Measurements from ENCODE around the gene NUP153.
"Not testable (repeated sequence)": the region's sequence is repeated elsewhere in the genome, so short reads cannot be mapped to it uniquely, and the experiment has no call there.

Gene NUP153

GRCh38 chr6:17737704-17738252, 31.1 kb upstream of the NUP153 start:
- H3K79me2 ChIP-seq (ENCODE audit: control insufficient read depth, low read length): no peaks in the 10 kb centered on the region
- 0 out of 2 replicates have a peak, but pooled peaks cover 3% of the 10 kb centered on the region for H3K9me3 ChIP-seq (ENCODE audit: control insufficient read depth, insufficient read depth, low read length)
- no peaks in the 10 kb centered on the region for H3K4me1 ChIP-seq (ENCODE audit: control insufficient read depth, low read length)
- no peaks in the 10 kb centered on the region for H4K20me1 ChIP-seq (ENCODE audit: control insufficient read depth, insufficient read depth, low read depth, low read length)
- H3K27me3 ChIP-seq (ENCODE audit: control insufficient read depth, low read length): 0 out of 2 replicates have a peak, but pooled peaks cover 2% of the 10 kb centered on the region
- H3K9me2 ChIP-seq (replicated peaks; ENCODE audit: control insufficient read depth, low read length): no peaks in the 10 kb centered on the region
- H3K4me2 ChIP-seq (ENCODE audit: low read length): no peak overlapping the region
- no peaks in the 10 kb centered on the region for H3F3A ChIP-seq (ENCODE audit: control insufficient read depth, insufficient read depth)
- no peak overlapping the region for H3K27ac ChIP-seq (ENCODE audit: low read depth, low read length)
- no peaks in the 10 kb centered on the region for H3K36me3 ChIP-seq (ENCODE audit: control insufficient read depth, low read length)
- no peak overlapping the region for H3K4me3 ChIP-seq (ENCODE audit: low read length)
- TF ChIP-seq EZH2phosphoT487 (IDR thresholded peaks at IDR 0.05; ENCODE audit: borderline replicate concordance, low read length): no peak
- TF ChIP-seq, protein P1, sequence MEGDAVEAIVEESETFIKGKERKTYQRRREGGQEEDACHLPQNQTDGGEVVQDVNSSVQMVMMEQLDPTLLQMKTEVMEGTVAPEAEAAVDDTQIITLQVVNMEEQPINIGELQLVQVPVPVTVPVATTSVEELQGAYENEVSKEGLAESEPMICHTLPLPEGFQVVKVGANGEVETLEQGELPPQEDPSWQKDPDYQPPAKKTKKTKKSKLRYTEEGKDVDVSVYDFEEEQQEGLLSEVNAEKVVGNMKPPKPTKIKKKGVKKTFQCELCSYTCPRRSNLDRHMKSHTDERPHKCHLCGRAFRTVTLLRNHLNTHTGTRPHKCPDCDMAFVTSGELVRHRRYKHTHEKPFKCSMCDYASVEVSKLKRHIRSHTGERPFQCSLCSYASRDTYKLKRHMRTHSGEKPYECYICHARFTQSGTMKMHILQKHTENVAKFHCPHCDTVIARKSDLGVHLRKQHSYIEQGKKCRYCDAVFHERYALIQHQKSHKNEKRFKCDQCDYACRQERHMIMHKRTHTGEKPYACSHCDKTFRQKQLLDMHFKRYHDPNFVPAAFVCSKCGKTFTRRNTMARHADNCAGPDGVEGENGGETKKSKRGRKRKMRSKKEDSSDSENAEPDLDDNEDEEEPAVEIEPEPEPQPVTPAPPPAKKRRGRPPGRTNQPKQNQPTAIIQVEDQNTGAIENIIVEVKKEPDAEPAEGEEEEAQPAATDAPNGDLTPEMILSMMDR (IDR thresholded peaks at IDR 0.05; ENCODE audit: low read depth, low read length, poor library complexity, severe bottlenecking): no peak

DNA sequence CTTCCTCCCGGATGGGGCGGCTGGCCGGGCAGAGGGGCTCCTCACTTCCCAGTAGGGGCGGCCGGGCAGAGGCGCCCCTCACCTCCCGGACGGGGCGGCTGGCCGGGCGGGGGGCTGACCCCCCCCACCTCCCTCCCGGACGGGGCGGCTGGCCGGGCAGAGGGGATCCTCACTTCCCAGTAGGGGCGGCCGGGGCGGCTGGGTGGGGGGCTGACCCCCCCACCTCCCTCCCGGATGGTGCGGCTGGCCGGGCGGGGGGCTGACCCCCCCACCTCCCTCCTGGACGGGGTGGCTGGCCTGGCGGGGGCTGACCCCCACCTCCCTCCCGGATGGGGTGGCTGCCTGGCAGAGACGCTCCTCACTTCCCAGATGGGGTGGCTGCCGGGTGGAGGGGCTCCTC, 28.6 kb upstream of the NUP153 start:
- not testable (repeated sequence) for H4K20me1 ChIP-seq (ENCODE audit: control insufficient read depth, insufficient read depth, low read depth, low read length); H3K4me3 ChIP-seq (ENCODE audit: low read length); H3F3A ChIP-seq (ENCODE audit: control insufficient read depth, insufficient read depth); H3K4me2 ChIP-seq (ENCODE audit: low read length); H3K79me2 ChIP-seq (ENCODE audit: control insufficient read depth, low read length); H3K4me1 ChIP-seq (ENCODE audit: control insufficient read depth, low read length); H3K36me3 ChIP-seq (ENCODE audit: control insufficient read depth, low read length); H3K27me3 ChIP-seq (ENCODE audit: control insufficient read depth, low read length); H3K27ac ChIP-seq (ENCODE audit: low read depth, low read length); H3K9me2 ChIP-seq (replicated peaks; ENCODE audit: control insufficient read depth, low read length); H3K9me3 ChIP-seq (ENCODE audit: control insufficient read depth, insufficient read depth, low read length)

DNA sequence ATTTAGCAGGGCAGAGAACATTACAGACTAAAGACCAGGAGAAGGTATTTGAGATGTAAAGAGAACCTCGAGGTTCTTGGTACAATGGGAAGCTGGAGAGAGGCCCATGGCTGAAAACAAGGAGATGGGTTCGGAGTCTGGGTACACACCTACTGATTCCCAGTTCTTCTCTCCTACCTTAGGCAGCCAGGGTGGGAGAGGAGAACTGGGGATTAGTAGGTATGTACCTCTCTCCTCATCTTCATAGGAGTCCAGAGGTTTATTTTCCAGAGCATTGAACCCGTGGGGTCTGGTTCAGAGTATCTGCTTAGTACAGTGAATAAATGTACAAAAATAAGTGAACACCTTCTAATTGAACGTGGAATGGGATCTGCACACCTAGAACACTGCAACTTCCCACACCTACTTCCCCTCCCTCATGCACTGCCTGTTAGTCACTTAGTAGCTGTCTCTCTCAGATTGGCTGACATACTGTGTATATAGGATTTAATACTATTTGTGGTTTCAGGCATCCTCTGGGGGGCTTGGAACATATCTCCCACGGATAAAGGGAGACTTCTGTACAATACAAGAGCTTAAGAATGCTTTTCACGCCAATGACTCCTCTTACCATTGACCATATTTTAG, 23.5 kb upstream of the NUP153 start:
- Histone ChIP-seq H3K36me3 (ENCODE audit: control insufficient read depth, low read length) (no peaks in the 10 kb centered on the region), H3K79me2 (ENCODE audit: control insufficient read depth, low read length) (no peaks in the 10 kb centered on the region), H3K9me2 (replicated peaks; ENCODE audit: control insufficient read depth, low read length) (no peaks in the 10 kb centered on the region), H3K4me2 (ENCODE audit: low read length) (no peak overlapping the region), H4K20me1 (ENCODE audit: control insufficient read depth, insufficient read depth, low read depth, low read length) (no peaks in the 10 kb centered on the region), H3F3A (ENCODE audit: control insufficient read depth, insufficient read depth) (no peaks in the 10 kb centered on the region), H3K27ac (ENCODE audit: low read depth, low read length) (no peak overlapping the region), H3K9me3 (ENCODE audit: control insufficient read depth, insufficient read depth, low read length) (0 out of 2 replicates have a peak, but pooled peaks cover 3% of the 10 kb centered on the region), H3K4me3 (ENCODE audit: low read length) (no peak overlapping the region), H3K4me1 (ENCODE audit: control insufficient read depth, low read length) (no peaks in the 10 kb centered on the region), H3K27me3 (ENCODE audit: control insufficient read depth, low read length) (no peaks in the 10 kb centered on the region)
- TF ChIP-seq EZH2phosphoT487 (IDR thresholded peaks at IDR 0.05; ENCODE audit: borderline replicate concordance, low read length): no peak

DNA sequence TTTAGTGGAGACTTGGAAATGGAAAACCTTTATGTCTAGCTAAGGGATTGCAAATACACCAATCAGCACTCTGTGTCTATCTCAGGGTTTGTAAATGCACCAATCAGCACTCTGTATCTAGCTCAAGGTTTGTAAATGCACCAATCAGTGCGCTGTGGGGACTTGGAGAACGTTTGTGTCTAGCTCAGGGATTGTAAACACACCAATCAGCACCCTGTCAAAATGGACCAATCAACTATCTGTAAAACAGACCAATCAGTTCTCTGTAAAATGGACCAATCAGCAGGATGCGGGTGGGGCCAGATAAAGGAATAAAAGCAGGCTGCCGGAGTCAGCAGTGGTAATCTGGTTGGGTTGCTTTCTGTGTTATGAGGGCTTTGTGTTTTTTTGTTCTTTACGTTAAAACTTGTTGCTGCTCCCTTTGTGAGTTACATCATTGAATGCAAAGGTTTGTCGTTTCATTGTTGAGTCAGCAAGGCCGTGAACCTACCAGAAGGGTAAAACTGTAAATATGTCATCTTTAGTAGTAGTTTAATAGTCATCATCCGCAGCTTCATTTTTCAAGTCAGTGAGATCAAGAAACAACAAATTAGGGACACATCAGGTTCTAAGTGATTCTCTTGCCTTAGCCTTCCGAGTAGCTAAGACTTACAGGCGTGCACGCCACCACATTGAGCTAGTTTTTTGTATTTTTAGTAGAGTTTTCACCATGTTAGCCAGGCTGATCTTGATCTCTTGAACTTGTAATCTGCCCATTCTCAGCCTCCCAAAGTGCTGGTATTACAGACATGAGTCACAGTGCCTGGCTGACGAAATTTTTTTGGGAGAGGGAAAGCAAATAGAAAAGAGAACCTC, 22.7 kb upstream of the NUP153 start:
- Histone ChIP-seq H3K27ac (ENCODE audit: low read depth, low read length) (no peak overlapping the region), H3K36me3 (ENCODE audit: control insufficient read depth, low read length) (no peaks in the 10 kb centered on the region), H3K4me1 (ENCODE audit: control insufficient read depth, low read length) (no peaks in the 10 kb centered on the region), H3K9me3 (ENCODE audit: control insufficient read depth, insufficient read depth, low read length) (0 out of 2 replicates have a peak, but pooled peaks cover 3% of the 10 kb centered on the region), H3K27me3 (ENCODE audit: control insufficient read depth, low read length) (no peaks in the 10 kb centered on the region), H3F3A (ENCODE audit: control insufficient read depth, insufficient read depth) (no peaks in the 10 kb centered on the region), H3K4me2 (ENCODE audit: low read length) (no peak overlapping the region), H3K79me2 (ENCODE audit: control insufficient read depth, low read length) (no peaks in the 10 kb centered on the region), H3K9me2 (replicated peaks; ENCODE audit: control insufficient read depth, low read length) (no peaks in the 10 kb centered on the region), H4K20me1 (ENCODE audit: control insufficient read depth, insufficient read depth, low read depth, low read length) (no peaks in the 10 kb centered on the region), H3K4me3 (ENCODE audit: low read length) (no peak overlapping the region)
- TF ChIP-seq EZH2phosphoT487 (IDR thresholded peaks at IDR 0.05; ENCODE audit: borderline replicate concordance, low read length): no peak
- TF ChIP-seq, protein P1 (IDR thresholded peaks at IDR 0.05; ENCODE audit: low read depth, low read length, poor library complexity, severe bottlenecking): no peak

Data from DOHH2 (cell line).